ENCODE measurements around the gene NOTCH3. TPM values are rescaled to one million over a fixed set of nuclear protein-coding genes. Genes with fewer than 3 reads are reported as not detected.
A peak's percentile ranks its signal among the peaks of the same experiment; 100 is the strongest.

The NOTCH3 gene
- total RNA-seq, 4 donors from 2014 or later = 19.9 to 78.7 (median 49.1) TPM

DNA sequence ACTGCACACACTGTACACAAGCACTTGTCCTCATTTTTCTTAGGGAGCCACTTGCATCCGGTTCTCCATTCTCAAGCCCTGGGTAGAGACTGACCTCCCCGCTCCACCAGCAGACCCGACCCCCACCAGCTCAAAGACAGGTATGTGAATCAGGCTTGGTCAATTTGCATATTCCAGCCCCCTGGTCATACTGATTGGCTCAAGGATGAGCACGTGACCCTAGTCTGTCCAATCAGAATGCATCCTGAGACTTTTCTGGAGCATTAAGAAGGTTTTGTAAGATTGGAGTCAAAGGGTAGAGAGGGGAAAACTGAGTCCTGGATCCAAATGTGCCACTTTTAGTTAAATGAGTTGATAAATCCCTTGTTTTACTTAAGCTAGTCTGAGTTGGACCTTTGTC is 34.1 kb downstream of the NOTCH3 start:
- 71% methylated on average over 4 of the region's 4 CpGs for WGBS
- H3K27ac ChIP-seq (replicated peaks in 1 of 4) = no peak overlapping the region
- no peaks in the 10 kb centered on the region for H3K4me1 ChIP-seq
- no peak for DNase-seq (ENCODE audit: extremely low spot score)
- peaks cover 0 to 20% (median 4%) of the 10 kb centered on the region in 4 donors for H3K36me3 ChIP-seq
- peaks cover 0 to 25% (median 18%) of the 10 kb centered on the region in 4 donors for H3K9me3 ChIP-seq
- peaks cover 0 to 14% (median 0%) of the 10 kb centered on the region in 4 donors for H3K27me3 ChIP-seq
- no peak overlapping the region for H3K4me3 ChIP-seq
- TF ChIP-seq POLR2A (IDR thresholded peaks at IDR 0.05; ENCODE audit: low read depth) = no peak
- no peak for TF ChIP-seq POLR2AphosphoS5 (IDR thresholded peaks at IDR 0.05)
- TF ChIP-seq, protein P1, sequence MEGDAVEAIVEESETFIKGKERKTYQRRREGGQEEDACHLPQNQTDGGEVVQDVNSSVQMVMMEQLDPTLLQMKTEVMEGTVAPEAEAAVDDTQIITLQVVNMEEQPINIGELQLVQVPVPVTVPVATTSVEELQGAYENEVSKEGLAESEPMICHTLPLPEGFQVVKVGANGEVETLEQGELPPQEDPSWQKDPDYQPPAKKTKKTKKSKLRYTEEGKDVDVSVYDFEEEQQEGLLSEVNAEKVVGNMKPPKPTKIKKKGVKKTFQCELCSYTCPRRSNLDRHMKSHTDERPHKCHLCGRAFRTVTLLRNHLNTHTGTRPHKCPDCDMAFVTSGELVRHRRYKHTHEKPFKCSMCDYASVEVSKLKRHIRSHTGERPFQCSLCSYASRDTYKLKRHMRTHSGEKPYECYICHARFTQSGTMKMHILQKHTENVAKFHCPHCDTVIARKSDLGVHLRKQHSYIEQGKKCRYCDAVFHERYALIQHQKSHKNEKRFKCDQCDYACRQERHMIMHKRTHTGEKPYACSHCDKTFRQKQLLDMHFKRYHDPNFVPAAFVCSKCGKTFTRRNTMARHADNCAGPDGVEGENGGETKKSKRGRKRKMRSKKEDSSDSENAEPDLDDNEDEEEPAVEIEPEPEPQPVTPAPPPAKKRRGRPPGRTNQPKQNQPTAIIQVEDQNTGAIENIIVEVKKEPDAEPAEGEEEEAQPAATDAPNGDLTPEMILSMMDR (IDR thresholded peaks at IDR 0.05) = no peak
- TF ChIP-seq EP300 (IDR thresholded peaks at IDR 0.05) = no peak
- intact Hi-C loops (cut with DNase I) = no loop called here

DNA sequence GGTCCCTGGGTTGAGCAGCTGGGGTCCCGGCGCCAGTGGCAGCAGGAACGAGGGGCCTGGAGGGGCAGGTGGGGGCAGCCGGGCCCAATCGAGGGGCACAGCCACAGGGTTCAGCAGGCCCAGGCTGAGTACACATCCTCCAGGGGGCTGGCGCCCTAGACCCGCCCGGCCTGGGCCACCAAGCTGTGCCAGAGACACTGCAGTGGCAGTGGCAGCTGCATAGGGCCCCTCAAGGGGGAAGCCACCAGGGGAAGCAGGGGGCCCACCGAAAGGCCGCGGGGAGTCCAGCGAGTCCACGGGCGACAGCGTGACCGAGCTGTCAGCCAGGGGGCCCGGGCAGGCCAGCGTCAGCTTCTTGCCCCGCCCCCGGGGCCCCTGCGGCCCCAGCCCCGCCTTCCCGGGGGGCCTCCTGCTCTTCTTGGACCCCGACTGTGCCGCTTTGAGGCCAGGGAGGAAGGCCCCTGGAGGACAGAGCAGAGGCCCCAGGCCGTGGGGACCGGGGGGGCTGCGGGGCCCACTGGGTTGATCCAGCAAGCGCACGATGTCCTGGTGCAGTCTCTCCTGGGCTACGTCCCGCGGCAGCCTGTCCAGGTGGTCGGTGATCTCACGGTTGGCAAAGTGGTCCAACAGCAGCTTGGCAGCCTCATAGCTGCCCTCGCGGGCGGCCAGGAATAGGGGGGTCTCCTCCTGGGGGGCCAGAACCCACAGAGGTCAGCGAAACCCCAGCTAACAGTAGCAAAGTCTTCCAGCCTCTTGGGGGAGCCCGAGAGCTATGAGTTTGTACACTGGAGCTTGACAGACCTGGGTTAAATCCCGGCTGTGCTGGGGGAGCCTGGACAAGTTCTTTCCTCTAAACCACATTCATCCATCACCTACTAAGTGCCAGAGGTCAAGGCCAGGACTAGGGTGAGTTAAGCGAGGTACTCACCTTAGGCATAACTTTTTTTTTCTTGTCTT is 39.5 kb downstream of the NOTCH3 start:
- H3K36me3 ChIP-seq = peaks cover 0 to 24% (median 4%) of the 10 kb centered on the region in 4 donors
- DNase-seq (ENCODE audit: extremely low spot score) = no peak
- WGBS = 88% methylated on average over 15 of the region's 42 CpGs

DNA sequence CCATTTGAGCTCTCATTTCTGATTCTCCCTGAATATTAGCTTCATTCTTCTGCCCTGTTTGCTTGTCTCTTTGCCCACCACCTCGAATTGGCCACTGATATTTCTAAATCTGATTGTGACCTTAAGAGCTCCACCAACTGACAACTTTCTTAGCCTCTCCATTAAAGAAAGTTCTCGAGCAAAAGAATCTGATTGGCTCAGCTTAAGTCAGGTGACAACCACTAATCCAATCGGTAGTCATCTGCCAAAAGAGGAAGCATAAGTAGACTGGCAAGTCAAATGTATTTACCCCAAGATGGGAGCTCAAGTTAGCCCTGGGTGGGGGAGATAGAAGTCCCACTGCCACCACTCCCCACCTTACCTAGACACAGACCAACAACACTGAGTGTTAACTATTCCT is 41.5 kb downstream of the NOTCH3 start:
- TF ChIP-seq, protein P1 (IDR thresholded peaks at IDR 0.05) = no peak
- TF ChIP-seq EP300 (IDR thresholded peaks at IDR 0.05) = no peak
- no peak for TF ChIP-seq POLR2AphosphoS5 (IDR thresholded peaks at IDR 0.05)
- 75% methylated on average over 3 of the region's 3 CpGs for WGBS
- intact Hi-C loops (cut with DNase I) = no loop called here

More for the DNA sequence above, 39.5 kb downstream of the NOTCH3 start:
- intact Hi-C loops (cut with DNase I) = no loop called here
- Histone ChIP-seq H3K4me1 (no peaks in the 10 kb centered on the region), H3K27ac (replicated peaks in 1 of 4) (no peak overlapping the region), H3K27me3 (no peaks in the 10 kb centered on the region), H3K4me3 (no peak overlapping the region), H3K9me3 (peaks cover 0 to 27% (median 23%) of the 10 kb centered on the region in 4 donors)
- no peak for TF ChIP-seq EP300 (IDR thresholded peaks at IDR 0.05)
- TF ChIP-seq, protein P1 (IDR thresholded peaks at IDR 0.05) = peak in 1 of 3 experiments; percentile 34

DNA sequence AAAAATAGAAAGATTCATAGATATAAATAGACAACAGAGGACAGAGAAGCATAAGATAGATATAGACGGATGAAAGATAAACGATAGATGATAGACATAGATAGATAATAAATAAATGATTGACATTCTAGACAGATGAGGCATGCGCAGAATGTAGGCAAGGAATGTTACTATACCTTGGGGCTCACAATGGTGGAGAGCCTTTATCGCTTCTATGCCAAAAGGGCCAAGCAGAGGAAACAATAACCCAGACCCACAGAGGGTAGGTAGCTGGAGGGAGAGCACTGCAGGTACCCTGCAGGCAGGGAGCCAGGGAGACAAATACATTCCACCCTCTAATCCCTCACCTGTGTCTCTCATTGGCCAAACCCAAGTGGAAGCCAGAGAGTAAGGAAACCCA is 44.4 kb downstream of the NOTCH3 start:
- Histone ChIP-seq H3K9me3 (peaks cover 0 to 13% (median 9%) of the 10 kb centered on the region in 4 donors), H3K36me3 (peaks cover 0 to 5% (median 0%) of the 10 kb centered on the region in 4 donors), H3K27ac (replicated peaks in 1 of 4) (no peak overlapping the region), H3K4me1 (no peaks in the 10 kb centered on the region), H3K4me3 (no peak overlapping the region), H3K27me3 (peaks cover 0 to 10% (median 0%) of the 10 kb centered on the region in 4 donors)
- intact Hi-C loops (cut with DNase I) = no loop called here
- TF ChIP-seq, protein P1 (IDR thresholded peaks at IDR 0.05) = no peak
- no peak for TF ChIP-seq POLR2A (IDR thresholded peaks at IDR 0.05; ENCODE audit: low read depth)
- no peak for TF ChIP-seq EP300 (IDR thresholded peaks at IDR 0.05)
- TF ChIP-seq POLR2AphosphoS5 (IDR thresholded peaks at IDR 0.05) = no peak
- no peak for DNase-seq (ENCODE audit: extremely low spot score)
- 91% methylated on average over 4 of the region's 4 CpGs for WGBS

More for the DNA sequence above, 41.5 kb downstream of the NOTCH3 start:
- DNase-seq (ENCODE audit: extremely low spot score) = no peak
- peaks cover 0 to 4% (median 0%) of the 10 kb centered on the region in 4 donors for H3K27me3 ChIP-seq
- no peak overlapping the region for H3K4me3 ChIP-seq
- no peaks in the 10 kb centered on the region for H3K4me1 ChIP-seq
- H3K36me3 ChIP-seq = peaks cover 0 to 16% (median 0%) of the 10 kb centered on the region in 4 donors
- no peak overlapping the region for H3K27ac ChIP-seq (replicated peaks in 1 of 4)
- H3K9me3 ChIP-seq = peaks cover 0 to 10% (median 9%) of the 10 kb centered on the region in 4 donors

All from esophagus muscularis mucosa (tissue), 4 donors.